GM10266 (cell line): Measurements from ENCODE around the gene APOH.

Experiments
- DNase-seq: peaks from one replicate; pipeline ENCODE4 v3.0.0; 2012; ENCODE audit errors: extremely low spot score
- CTCF ChIP-seq: IDR thresholded peaks from 2 replicates; pipeline ENCODE4 v1.5.1; 2012; ENCODE audit warnings: mild to moderate bottlenecking, low read depth; ENCODE audit not compliant: control insufficient read depth, insufficient read depth; ENCODE audit errors: missing control alignments

Gene APOH

DNA sequence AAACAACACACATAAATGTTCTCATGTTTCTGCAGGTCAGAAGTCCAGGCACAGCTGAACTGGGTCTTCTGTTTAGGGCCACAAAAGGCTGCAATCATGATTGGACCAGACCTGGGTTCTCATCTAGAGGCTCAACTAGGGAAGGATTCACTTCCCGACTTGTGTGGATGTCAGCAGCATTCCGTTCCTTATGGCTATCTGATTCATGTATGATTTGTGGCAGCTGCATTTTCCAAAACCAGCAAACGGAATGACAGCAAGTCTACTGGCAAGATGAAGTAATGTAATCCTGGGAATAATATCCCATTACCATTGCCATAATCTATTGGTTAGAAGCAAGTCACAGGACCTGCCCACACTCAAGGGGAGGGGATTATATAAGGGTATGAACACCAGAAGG, 59.4 kb downstream of the APOH start:
- no peak for DNase-seq
- no peak for TF ChIP-seq CTCF

DNA sequence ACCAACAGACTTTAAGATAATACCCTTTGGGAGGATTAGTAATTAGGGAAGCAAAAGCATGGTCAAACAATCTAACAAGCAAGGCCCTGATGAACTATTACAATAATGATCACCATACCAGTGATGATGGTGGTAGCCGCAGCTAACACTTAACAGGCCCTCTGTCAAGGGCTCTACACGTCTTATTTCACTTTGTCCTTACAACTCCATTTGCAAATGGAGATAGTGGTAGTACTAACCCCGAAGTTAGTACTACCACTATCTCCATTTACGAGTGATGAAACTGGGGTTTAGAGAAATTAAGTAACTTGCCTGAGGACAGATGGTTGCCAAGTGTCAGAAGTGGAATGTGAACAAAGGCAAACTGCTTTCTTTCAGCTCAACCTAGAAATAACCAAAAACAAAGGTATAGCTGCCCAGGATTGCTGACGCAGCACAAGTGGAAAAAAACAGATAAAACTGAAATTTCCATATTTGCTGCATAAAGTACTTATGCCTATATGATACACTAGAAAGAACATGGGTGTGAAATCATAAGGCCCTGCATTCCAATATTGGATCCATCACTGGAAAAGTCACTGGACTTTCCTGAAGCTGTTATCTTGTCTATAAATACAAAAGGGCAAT, 61.9 kb downstream of the APOH start:
- no peak for TF ChIP-seq CTCF
- DNase-seq: no peak

- DNase-seq: peak; percentile 44
- peak; percentile 70 for TF ChIP-seq CTCF
Observed at GRCh38 chr17:66165537-66166123, 63.6 kb downstream of the APOH start.
